Measurements from ENCODE around the gene DOLK.

- TF ChIP-seq YY1 (IDR thresholded peaks at IDR 0.05; ENCODE audit: insufficient read depth, insufficient read length), result no peak
- no peak for TF ChIP-seq ZNF274 (IDR thresholded peaks at IDR 0.05; ENCODE audit: low read depth, low read length)
- no peak for TF ChIP-seq SUZ12 (IDR thresholded peaks at IDR 0.05; ENCODE audit: extremely low read depth, insufficient read depth, insufficient read length)
Measured at GRCh38 chr9:128933731-128934130, 13.7 kb downstream of the DOLK start.
